ENCODE data around the gene SLC52A3.

The SLC52A3 gene

DNA sequence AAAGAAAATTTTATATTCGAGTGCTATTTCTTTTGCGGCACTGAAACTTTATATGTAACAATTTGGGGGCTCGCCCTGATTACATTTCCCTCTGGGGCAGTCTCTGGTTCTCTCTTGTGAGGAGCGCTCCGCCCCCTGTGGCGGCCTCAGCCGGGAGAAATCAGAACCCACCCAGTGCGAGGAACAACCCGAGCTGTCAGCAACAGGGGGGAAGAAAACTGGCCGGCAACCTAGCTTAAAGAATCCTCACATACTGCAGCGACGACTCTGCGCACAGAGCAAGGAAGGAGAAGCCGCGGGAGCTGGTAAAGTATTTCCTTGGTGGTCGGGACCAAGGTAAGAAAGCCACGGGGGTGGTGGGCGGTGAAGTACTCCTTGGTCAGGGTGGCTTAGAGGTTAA is 23.9 kb upstream of the SLC52A3 start:
- H3K4me3 ChIP-seq (ENCODE audit: extremely low read depth, insufficient read depth, low read length, poor library complexity, severe bottlenecking): no peak overlapping the region
- WGBS, 2 experiments (ENCODE audit: insufficient coverage in 2 of 2): 70 to 74% methylated on average over 13 of the region's 18 CpGs
- no peaks in the 10 kb centered on the region for H3K4me1 ChIP-seq (ENCODE audit: control insufficient read depth, insufficient read depth, low read length, poor library complexity, severe bottlenecking)
- no peak overlapping the region for H3K27ac ChIP-seq (ENCODE audit: low read depth, low read length, severe bottlenecking)
- H3K36me3 ChIP-seq (ENCODE audit: control insufficient read depth, insufficient read depth, low read length): no peaks in the 10 kb centered on the region
- no peaks in the 10 kb centered on the region for H3K9me3 ChIP-seq (ENCODE audit: control insufficient read depth, low read length)

GRCh38 chr20:791056-791455 is 22.8 kb upstream of the SLC52A3 start:
- H3K9me3 ChIP-seq (ENCODE audit: control insufficient read depth, low read length): no peaks in the 10 kb centered on the region
- no peaks in the 10 kb centered on the region for H3K36me3 ChIP-seq (ENCODE audit: control insufficient read depth, insufficient read depth, low read length)
- no peaks in the 10 kb centered on the region for H3K4me1 ChIP-seq (ENCODE audit: control insufficient read depth, insufficient read depth, low read length, poor library complexity, severe bottlenecking)
- no peak overlapping the region for H3K4me3 ChIP-seq (ENCODE audit: extremely low read depth, insufficient read depth, low read length, poor library complexity, severe bottlenecking)
- H3K27ac ChIP-seq (ENCODE audit: low read depth, low read length, severe bottlenecking): no peak overlapping the region
- 13 to 50% methylated on average over 1 to 2 of the region's 2 CpGs for WGBS, 2 experiments (ENCODE audit: insufficient coverage in 2 of 2)

GRCh38 chr20:787825-788224 is 19.5 kb upstream of the SLC52A3 start:
- WGBS, 2 experiments (ENCODE audit: insufficient coverage in 2 of 2): 67% methylated on average over 1 of the region's 1 CpG; no CpG with 5 or more reads in 1 of the 2 experiments
- peaks cover 15% of the 10 kb centered on the region for H3K9me3 ChIP-seq (ENCODE audit: control insufficient read depth, low read length)
- H3K4me3 ChIP-seq (ENCODE audit: extremely low read depth, insufficient read depth, low read length, poor library complexity, severe bottlenecking): no peak overlapping the region
- no peaks in the 10 kb centered on the region for H3K36me3 ChIP-seq (ENCODE audit: control insufficient read depth, insufficient read depth, low read length)
- no peaks in the 10 kb centered on the region for H3K4me1 ChIP-seq (ENCODE audit: control insufficient read depth, insufficient read depth, low read length, poor library complexity, severe bottlenecking)
- H3K27ac ChIP-seq (ENCODE audit: low read depth, low read length, severe bottlenecking): no peak overlapping the region

DNA sequence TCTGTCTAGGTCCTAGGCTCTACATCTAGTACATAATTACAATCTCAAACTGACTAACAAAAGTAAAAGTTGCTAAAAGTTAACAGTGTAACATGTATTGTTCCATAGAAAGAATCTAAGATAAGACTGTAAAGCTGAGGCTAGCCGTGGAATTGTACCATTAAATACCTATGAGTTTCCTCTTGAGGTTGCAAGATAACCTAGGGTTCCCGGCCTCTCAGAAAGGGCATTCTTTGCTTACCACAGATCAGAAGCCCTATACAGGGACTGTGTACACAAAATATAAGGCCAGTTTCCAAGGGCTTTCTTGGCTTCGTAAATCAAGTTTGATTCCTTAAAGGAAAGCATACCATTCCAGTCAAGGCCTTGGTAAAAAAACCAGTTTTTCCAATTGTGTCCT is 11.5 kb upstream of the SLC52A3 start:
- H3K27ac ChIP-seq (ENCODE audit: low read depth, low read length, severe bottlenecking): no peak overlapping the region
- WGBS, 2 experiments (ENCODE audit: insufficient coverage in 2 of 2): 87 to 100% methylated on average over 2 to 3 of the region's 3 CpGs

DNA sequence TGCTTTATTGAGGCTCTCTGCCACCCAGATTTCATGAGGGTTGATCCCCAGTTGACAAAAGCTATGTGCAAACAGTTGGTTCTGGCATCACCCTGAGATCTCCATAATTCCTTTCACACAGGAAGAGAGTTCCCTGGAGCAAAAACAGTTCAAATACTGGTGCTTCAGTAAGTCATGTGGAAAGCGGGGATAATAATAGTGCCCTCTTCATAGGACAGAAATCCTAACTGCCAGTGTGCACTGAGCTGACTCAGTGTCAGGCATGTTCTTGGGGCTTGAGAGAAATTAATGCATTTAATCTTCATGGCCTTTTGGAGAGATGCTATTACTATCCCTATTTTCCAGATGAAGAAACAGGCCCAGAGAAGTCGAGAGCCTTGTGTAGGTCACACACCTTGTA is 7.9 kb upstream of the SLC52A3 start:
- H3K36me3 ChIP-seq (ENCODE audit: control insufficient read depth, insufficient read depth, low read length): no peaks in the 10 kb centered on the region
- H3K27ac ChIP-seq (ENCODE audit: low read depth, low read length, severe bottlenecking): no peak overlapping the region
- no peak overlapping the region for H3K4me3 ChIP-seq (ENCODE audit: extremely low read depth, insufficient read depth, low read length, poor library complexity, severe bottlenecking)
- H3K9me3 ChIP-seq (ENCODE audit: control insufficient read depth, low read length): no peaks in the 10 kb centered on the region
- H3K4me1 ChIP-seq (ENCODE audit: control insufficient read depth, insufficient read depth, low read length, poor library complexity, severe bottlenecking): no peaks in the 10 kb centered on the region
- WGBS, 2 experiments (ENCODE audit: insufficient coverage in 2 of 2): 88 to 100% methylated on average over 1 of the region's 2 CpGs

More for the DNA sequence above, 11.5 kb upstream of the SLC52A3 start:
- Histone ChIP-seq H3K4me1 (ENCODE audit: control insufficient read depth, insufficient read depth, low read length, poor library complexity, severe bottlenecking) (no peaks in the 10 kb centered on the region), H3K36me3 (ENCODE audit: control insufficient read depth, insufficient read depth, low read length) (no peaks in the 10 kb centered on the region), H3K4me3 (ENCODE audit: extremely low read depth, insufficient read depth, low read length, poor library complexity, severe bottlenecking) (no peak overlapping the region), H3K9me3 (ENCODE audit: control insufficient read depth, low read length) (peaks cover 14% of the 10 kb centered on the region)

DNA sequence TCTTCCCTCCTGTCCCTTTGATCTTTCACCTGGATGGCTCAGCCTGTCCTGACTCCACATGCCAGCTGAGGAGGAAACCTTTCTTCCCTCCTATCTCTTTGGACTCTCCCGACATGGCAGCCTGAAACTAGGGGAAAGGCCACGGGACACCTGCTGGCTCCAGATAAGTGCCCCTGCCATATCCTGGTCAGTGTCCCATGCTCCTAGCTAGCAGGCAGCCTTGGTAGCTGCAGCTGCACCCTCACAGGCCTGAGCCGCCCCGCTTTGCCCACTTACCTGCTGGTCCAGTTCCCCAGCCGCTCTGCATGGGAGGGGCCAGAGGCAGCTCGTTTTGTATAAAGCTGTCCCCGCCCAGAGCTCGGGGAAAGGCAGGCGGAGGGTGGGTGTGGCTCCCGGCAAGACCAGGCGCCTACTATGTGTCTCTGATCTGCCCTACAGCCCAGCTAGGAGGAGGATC is 7.4 kb upstream of the SLC52A3 start:
- Histone ChIP-seq H3K9me3 (ENCODE audit: control insufficient read depth, low read length) (no peaks in the 10 kb centered on the region), H3K4me3 (ENCODE audit: extremely low read depth, insufficient read depth, low read length, poor library complexity, severe bottlenecking) (no peak overlapping the region), H3K27ac (ENCODE audit: low read depth, low read length, severe bottlenecking) (no peak overlapping the region), H3K4me1 (ENCODE audit: control insufficient read depth, insufficient read depth, low read length, poor library complexity, severe bottlenecking) (no peaks in the 10 kb centered on the region), H3K36me3 (ENCODE audit: control insufficient read depth, insufficient read depth, low read length) (no peaks in the 10 kb centered on the region)
- 49 to 50% methylated on average over 6 to 11 of the region's 11 CpGs for WGBS, 2 experiments (ENCODE audit: insufficient coverage in 2 of 2)

DNA sequence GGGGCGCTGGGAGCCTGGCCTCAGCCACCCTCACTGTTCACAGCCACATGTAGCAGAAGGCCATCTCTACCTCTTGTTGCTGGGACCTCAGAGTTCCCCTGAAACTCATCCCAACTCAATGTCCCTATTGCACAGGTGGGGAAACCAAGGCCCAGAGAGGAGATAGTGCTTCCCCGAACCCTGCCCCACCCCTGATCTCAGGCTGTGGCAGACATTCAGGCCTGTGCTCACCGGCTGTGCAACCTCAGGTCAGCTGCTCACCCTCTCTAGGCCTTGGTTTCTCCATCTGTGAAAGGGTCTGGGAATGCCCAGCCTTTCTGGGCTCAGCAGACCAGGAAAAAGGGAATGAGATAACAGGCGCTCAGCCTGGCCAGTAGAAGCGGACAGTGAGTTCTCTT is 6.4 kb upstream of the SLC52A3 start:
- 63 to 90% methylated on average over 2 of the region's 5 CpGs for WGBS, 2 experiments (ENCODE audit: insufficient coverage in 2 of 2)

GRCh38 chr20:774016-774659 is 5.8 kb upstream of the SLC52A3 start:
- Histone ChIP-seq H3K9me3 (ENCODE audit: control insufficient read depth, low read length) (no peaks in the 10 kb centered on the region), H3K4me3 (ENCODE audit: extremely low read depth, insufficient read depth, low read length, poor library complexity, severe bottlenecking) (no peak overlapping the region), H3K4me1 (ENCODE audit: control insufficient read depth, insufficient read depth, low read length, poor library complexity, severe bottlenecking) (no peaks in the 10 kb centered on the region), H3K36me3 (ENCODE audit: control insufficient read depth, insufficient read depth, low read length) (no peaks in the 10 kb centered on the region), H3K27ac (ENCODE audit: low read depth, low read length, severe bottlenecking) (no peak overlapping the region)
- WGBS, 2 experiments (ENCODE audit: insufficient coverage in 2 of 2): 93 to 98% methylated on average over 8 of the region's 8 CpGs

More for the DNA sequence above, 6.4 kb upstream of the SLC52A3 start:
- Histone ChIP-seq H3K4me3 (ENCODE audit: extremely low read depth, insufficient read depth, low read length, poor library complexity, severe bottlenecking) (no peak overlapping the region), H3K27ac (ENCODE audit: low read depth, low read length, severe bottlenecking) (no peak overlapping the region), H3K4me1 (ENCODE audit: control insufficient read depth, insufficient read depth, low read length, poor library complexity, severe bottlenecking) (no peaks in the 10 kb centered on the region), H3K36me3 (ENCODE audit: control insufficient read depth, insufficient read depth, low read length) (no peaks in the 10 kb centered on the region), H3K9me3 (ENCODE audit: control insufficient read depth, low read length) (no peaks in the 10 kb centered on the region)

DNA sequence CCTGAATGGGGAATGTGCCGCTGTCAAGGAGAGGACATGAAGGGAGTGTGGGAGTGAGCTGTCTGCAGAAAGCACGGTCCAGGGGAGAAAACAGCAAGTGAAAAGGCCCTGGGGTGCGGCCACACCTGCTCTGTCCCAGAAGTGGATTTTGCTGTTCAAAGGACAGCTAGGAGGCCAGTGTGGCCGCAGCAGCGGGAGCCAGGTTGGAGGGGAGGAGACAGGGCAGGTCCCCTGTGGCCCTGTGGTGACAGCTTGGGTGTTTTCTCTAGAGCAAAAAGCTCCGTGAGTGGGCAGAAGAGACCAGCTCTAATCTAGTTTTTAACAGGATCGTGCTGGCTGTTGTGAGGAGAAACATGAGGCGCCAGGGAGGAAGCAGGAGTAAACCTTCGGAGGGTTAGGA is 4.5 kb upstream of the SLC52A3 start:
- WGBS, 2 experiments (ENCODE audit: insufficient coverage in 2 of 2): 87 to 94% methylated on average over 6 to 8 of the region's 9 CpGs
- no peaks in the 10 kb centered on the region for H3K9me3 ChIP-seq (ENCODE audit: control insufficient read depth, low read length)
- no peaks in the 10 kb centered on the region for H3K36me3 ChIP-seq (ENCODE audit: control insufficient read depth, insufficient read depth, low read length)
- H3K4me3 ChIP-seq (ENCODE audit: extremely low read depth, insufficient read depth, low read length, poor library complexity, severe bottlenecking): no peak overlapping the region
- no peak overlapping the region for H3K27ac ChIP-seq (ENCODE audit: low read depth, low read length, severe bottlenecking)
- H3K4me1 ChIP-seq (ENCODE audit: control insufficient read depth, insufficient read depth, low read length, poor library complexity, severe bottlenecking): no peaks in the 10 kb centered on the region

- H3K27ac ChIP-seq (ENCODE audit: low read depth, low read length, severe bottlenecking): no peak overlapping the region
- H3K9me3 ChIP-seq (ENCODE audit: control insufficient read depth, low read length): no peaks in the 10 kb centered on the region
- H3K4me3 ChIP-seq (ENCODE audit: extremely low read depth, insufficient read depth, low read length, poor library complexity, severe bottlenecking): no peak overlapping the region
- WGBS, 2 experiments (ENCODE audit: insufficient coverage in 2 of 2): 73 to 90% methylated on average over 2 to 5 of the region's 9 CpGs
- no peaks in the 10 kb centered on the region for H3K4me1 ChIP-seq (ENCODE audit: control insufficient read depth, insufficient read depth, low read length, poor library complexity, severe bottlenecking)
- H3K36me3 ChIP-seq (ENCODE audit: control insufficient read depth, insufficient read depth, low read length): no peaks in the 10 kb centered on the region
These were observed 3.6 kb upstream of the SLC52A3 start for GRCh38 chr20:771741-772464.

- Histone ChIP-seq H3K9me3 (ENCODE audit: control insufficient read depth, low read length) (no peaks in the 10 kb centered on the region), H3K36me3 (ENCODE audit: control insufficient read depth, insufficient read depth, low read length) (no peaks in the 10 kb centered on the region), H3K4me1 (ENCODE audit: control insufficient read depth, insufficient read depth, low read length, poor library complexity, severe bottlenecking) (no peaks in the 10 kb centered on the region), H3K4me3 (ENCODE audit: extremely low read depth, insufficient read depth, low read length, poor library complexity, severe bottlenecking) (no peak overlapping the region), H3K27ac (ENCODE audit: low read depth, low read length, severe bottlenecking) (no peak overlapping the region)
- WGBS, 2 experiments (ENCODE audit: insufficient coverage in 2 of 2): 87 to 96% methylated on average over 2 of the region's 2 CpGs
These were observed 2.4 kb upstream of the SLC52A3 start for GRCh38 chr20:770691-771090.

Measured in mesodermal cell (in vitro differentiated cells).